ENCODE measurements around the gene ALDH16A1. TPM values are rescaled to one million over a fixed set of nuclear protein-coding genes. Genes with fewer than 3 reads are reported as not detected.

Gene ALDH16A1
- total RNA-seq, 4 donors from 2014 or later = 35.4 to 80.4 (median 50.3) TPM

DNA sequence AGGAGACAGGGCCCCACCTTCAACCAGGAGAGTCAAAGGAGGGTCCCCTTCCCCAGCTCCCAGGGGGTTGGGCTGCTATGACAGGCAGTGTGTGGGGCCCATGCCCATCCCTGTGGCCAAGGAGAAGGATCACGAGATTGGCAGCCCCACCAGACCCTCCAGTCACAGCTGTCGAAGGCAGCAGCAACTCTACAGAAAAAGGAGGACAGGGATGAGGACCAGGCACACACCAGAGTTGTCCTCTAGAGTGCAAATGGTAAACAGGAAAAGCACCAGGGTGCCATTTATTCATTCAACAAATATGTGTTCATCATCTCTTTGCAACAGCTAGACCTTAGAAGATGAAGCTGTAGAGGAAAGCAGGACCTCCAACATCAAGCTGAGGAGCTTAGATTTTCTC is 33.9 kb upstream of the ALDH16A1 start:
- TF ChIP-seq, protein P1, sequence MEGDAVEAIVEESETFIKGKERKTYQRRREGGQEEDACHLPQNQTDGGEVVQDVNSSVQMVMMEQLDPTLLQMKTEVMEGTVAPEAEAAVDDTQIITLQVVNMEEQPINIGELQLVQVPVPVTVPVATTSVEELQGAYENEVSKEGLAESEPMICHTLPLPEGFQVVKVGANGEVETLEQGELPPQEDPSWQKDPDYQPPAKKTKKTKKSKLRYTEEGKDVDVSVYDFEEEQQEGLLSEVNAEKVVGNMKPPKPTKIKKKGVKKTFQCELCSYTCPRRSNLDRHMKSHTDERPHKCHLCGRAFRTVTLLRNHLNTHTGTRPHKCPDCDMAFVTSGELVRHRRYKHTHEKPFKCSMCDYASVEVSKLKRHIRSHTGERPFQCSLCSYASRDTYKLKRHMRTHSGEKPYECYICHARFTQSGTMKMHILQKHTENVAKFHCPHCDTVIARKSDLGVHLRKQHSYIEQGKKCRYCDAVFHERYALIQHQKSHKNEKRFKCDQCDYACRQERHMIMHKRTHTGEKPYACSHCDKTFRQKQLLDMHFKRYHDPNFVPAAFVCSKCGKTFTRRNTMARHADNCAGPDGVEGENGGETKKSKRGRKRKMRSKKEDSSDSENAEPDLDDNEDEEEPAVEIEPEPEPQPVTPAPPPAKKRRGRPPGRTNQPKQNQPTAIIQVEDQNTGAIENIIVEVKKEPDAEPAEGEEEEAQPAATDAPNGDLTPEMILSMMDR (IDR thresholded peaks at IDR 0.05; ENCODE audit: low read depth) = no peak

DNA sequence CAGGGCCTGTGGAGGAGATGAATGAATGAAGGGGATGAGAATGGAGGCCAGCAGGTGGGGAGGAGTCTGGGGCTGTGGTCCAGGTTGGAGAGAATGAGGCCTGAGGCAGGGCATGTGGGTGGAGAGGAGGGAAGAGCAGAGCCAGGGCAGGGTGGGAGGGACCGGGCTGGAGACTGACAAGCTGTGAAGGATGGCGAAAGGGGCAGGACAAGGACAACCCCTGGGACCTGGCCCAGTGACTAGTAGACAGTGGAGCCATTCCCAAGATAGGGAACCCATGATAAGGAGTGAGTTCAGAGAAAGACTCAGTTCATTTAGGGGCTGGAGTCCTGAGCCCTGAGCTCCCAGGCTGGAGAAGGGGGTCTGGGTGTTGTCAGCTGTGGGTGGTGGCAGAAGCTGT is 32.8 kb upstream of the ALDH16A1 start:
- TF ChIP-seq, protein P1 (IDR thresholded peaks at IDR 0.05; ENCODE audit: low read depth) = no peak

DNA sequence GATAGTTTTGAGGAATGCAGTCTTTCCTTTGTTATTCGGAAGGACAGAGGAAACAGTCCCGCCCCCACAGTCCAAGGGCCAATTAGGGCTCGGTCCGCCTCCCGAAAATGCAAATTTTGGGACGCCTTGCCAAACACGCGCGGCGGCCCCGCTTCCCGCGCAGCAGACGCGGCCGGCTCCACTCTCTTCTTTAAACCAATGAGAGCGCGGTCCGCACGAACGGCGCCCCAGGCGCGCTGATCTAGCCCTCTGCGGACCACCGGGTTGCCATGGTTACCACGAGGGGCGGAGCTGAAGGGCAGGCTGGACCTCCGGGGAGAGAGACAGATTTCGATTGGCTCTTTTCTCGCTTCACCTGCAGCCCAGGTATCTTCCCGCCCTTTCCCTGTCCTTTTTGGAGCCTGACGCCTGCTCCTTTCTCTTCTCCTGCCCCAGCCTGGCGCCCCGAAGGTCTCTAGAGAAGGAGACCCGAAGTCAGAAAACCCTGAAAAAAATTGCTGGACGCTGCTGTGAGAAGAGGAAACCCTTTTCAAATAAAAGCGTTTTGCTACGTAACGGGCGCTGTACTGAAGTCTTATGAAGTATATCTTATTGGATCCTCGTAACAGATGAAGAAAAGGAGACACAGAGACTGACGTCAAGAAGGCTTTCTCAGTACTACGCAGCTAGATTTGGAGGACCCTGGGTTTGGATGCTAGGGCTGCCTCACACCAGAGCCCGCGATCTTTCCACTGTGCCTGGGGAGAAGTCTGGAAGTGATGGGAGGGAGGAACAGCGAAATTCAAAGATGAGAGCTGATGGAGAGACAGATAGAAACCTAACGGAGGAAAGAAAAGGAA is 31.8 kb upstream of the ALDH16A1 start:
- TF ChIP-seq, protein P1 (IDR thresholded peaks at IDR 0.05; ENCODE audit: low read depth) = no peak

DNA sequence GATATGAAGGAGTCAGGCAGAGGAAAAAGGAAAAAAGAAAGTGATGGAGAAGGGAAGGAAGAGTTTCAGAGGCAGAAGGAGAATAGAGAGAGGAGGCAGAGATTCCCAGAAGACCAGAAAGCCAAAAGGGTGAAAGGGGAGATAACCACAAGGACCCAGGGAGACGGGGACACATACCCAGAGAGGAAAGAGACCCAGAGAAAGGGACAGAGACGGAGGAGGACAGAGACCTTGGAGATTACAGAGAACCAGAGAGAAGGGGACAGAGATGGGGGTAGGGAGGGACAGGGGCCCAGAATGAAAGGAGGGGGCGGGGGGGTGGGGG is 31.2 kb upstream of the ALDH16A1 start:
- TF ChIP-seq, protein P1 (IDR thresholded peaks at IDR 0.05; ENCODE audit: low read depth) = no peak

DNA sequence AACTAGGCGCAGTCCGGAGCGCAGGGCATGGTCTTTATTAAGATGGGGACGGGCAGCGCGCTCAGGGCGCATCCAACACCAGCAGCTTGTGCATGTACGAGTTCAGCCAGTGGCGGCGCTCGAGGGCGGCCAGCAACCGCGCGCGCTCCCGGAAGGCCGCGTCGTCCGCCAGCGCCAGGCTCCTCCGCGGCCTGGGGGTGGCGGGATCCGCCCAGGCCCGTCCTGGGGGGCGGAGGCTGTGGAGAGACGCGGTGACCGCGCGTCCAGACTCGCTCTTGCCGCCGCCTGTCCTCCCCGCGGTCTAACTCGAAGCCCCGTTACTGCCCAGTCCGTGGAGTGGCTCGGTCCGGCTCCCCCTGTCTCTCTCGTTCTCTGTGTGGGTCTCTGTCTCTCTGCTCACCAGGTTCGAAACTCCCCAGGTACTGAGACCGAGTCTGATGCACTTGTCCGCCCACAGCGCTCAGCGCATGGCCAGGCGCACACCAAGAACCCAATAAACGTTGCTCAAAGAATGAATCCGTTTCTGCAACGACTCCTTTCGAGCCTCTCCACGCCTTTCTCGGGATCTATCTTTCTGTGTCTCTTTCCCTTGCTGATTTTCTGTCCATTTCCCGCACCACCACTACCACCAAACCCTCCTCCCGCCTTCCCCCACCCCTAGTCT is 30.5 kb upstream of the ALDH16A1 start:
- TF ChIP-seq, protein P1 (IDR thresholded peaks at IDR 0.05; ENCODE audit: low read depth) = no peak

DNA sequence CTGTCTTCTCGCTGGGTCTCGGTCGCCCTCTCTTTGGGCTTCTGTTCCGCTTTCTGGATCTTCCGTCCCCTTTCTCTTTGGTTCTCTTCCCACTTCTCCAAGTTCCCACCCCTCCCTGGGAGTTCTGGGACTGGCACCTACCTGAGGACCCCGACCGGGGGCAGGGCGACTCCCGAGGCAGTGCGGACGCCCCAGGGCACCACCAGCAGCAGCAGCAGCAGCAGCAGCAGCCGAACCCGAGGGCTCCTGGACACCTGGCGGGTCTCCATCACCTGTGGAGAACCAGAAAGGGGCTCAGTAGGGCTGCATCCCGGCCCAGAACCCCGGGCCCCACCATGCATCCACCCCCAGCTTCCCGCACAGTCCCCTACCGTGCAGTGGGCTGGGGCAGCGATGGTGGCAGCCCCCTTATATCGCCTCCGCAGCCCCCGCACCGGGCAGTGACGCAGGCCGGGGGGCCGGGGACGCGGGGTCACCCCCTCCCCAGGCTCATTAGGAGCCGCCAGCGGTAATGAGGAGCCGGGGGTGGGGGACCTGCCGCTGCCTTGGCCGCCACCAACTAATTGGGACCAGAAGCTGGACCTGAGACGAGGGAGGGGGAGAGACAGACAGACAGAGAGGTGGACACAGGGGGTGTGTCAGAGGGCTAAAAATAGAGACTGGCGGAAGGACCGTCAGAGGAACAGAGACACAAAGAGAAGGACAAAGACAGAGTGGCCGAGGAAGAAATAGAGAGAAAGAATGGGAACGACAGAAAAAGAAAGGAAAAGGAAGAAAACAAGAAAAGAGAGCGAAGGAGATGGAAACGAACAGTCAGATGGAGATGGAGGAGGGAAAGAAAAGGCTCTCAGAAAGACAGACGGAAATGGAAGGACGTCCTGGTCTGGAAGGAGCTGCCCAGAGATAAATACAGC is 29.7 kb upstream of the ALDH16A1 start, which contains the start of gene PTH2:
Gene PTH2, minus strand, starts transcription at position 371 of the 914 bp plus-strand sequence. Its CDS starts 102 bp downstream, at position 269.
- TF ChIP-seq, protein P1 (IDR thresholded peaks at IDR 0.05; ENCODE audit: low read depth) = no peak

DNA sequence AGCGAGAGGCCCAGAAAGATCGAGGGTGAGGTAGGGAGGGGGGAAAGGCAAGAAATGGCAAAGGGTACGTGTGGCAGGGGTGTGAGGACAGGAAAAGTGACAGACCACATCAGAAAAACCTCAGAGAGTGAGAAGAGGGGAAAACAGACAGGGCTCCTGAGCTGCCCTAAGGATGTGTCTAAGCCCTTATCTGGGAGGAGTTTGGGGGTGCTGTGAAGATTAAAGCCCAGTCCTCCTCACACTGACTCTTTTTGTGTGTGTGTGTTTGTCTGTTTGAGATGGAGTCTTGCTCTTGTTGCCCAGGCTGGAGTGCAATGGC is 29.1 kb upstream of the ALDH16A1 start:
- TF ChIP-seq, protein P1 (IDR thresholded peaks at IDR 0.05; ENCODE audit: low read depth) = no peak
